ENCODE results near the gene AQP1.

AQP1 gene

GRCh38 chr7:30912986-30913811, 1.5 kb downstream of the AQP1 start:
- TF ChIP-seq FOXM1 (IDR thresholded peaks at IDR 0.05; ENCODE audit: borderline replicate concordance, low read depth) = no peak
- no peak for TF ChIP-seq CEBPB (IDR thresholded peaks at IDR 0.05)
- TF ChIP-seq TEAD4 (IDR thresholded peaks at IDR 0.05) = no peak
- no peak for TF ChIP-seq EP300 (IDR thresholded peaks at IDR 0.05; ENCODE audit: borderline replicate concordance)
- TF ChIP-seq ZBTB7A (IDR thresholded peaks at IDR 0.05; ENCODE audit: low read depth) = no peak
- TF ChIP-seq TCF12 (IDR thresholded peaks at IDR 0.05; ENCODE audit: low read depth) = no peak
- no peak for TF ChIP-seq REST (IDR thresholded peaks at IDR 0.05; ENCODE audit: low read depth)
- TF ChIP-seq EGR1 (IDR thresholded peaks at IDR 0.05) = no peak
- no peak for TF ChIP-seq TAF1 (IDR thresholded peaks at IDR 0.05; ENCODE audit: low read depth)
- no peak for TF ChIP-seq CREB1 (IDR thresholded peaks at IDR 0.05; ENCODE audit: low read depth)
- TF ChIP-seq YY1 (IDR thresholded peaks at IDR 0.05; ENCODE audit: low read depth) = no peak
- TF ChIP-seq, protein P1, sequence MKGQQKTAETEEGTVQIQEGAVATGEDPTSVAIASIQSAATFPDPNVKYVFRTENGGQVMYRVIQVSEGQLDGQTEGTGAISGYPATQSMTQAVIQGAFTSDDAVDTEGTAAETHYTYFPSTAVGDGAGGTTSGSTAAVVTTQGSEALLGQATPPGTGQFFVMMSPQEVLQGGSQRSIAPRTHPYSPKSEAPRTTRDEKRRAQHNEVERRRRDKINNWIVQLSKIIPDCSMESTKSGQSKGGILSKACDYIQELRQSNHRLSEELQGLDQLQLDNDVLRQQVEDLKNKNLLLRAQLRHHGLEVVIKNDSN (IDR thresholded peaks at IDR 0.05) = no peak
- no peak for TF ChIP-seq RAD21 (IDR thresholded peaks at IDR 0.05; ENCODE audit: low read depth)
- TF ChIP-seq MAX (IDR thresholded peaks at IDR 0.05) = no peak
- no peak for TF ChIP-seq NFIC (IDR thresholded peaks at IDR 0.05)

- no peak for TF ChIP-seq TAF1 (IDR thresholded peaks at IDR 0.05; ENCODE audit: low read depth)
- TF ChIP-seq TEAD4 (IDR thresholded peaks at IDR 0.05) = no peak
- no peak for TF ChIP-seq EGR1 (IDR thresholded peaks at IDR 0.05)
- TF ChIP-seq NFIC (IDR thresholded peaks at IDR 0.05) = no peak
- no peak for TF ChIP-seq MAX (IDR thresholded peaks at IDR 0.05)
Observed at GRCh38 chr7:30913821-30914515, 2.3 kb downstream of the AQP1 start.

DNA sequence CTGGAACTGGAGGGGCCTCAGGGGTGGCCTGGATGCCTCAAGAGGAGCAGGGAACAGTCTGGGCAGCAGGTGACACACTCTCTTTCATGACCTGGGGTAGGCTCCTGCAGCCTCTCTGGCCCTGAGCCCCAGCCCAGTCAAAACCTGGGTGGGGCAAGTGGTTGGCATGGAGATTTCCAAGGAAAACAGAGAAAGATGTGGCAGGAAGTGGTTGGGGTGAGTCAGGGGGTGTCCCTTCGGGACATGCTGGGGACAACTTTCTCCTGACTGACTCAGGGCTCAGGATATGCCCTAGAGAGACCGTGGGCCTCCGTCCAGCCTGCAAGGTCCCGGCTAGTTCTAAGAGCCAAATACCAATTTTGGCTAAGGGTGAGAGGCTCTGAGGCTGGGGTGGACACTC, 2.9 kb downstream of the AQP1 start:
- TF ChIP-seq ZBTB7A (IDR thresholded peaks at IDR 0.05; ENCODE audit: low read depth) = no peak
- no peak for TF ChIP-seq TCF12 (IDR thresholded peaks at IDR 0.05; ENCODE audit: low read depth)
- no peak for TF ChIP-seq REST (IDR thresholded peaks at IDR 0.05; ENCODE audit: low read depth)
- TF ChIP-seq FOXM1 (IDR thresholded peaks at IDR 0.05; ENCODE audit: borderline replicate concordance, low read depth) = no peak
- TF ChIP-seq EGR1 (IDR thresholded peaks at IDR 0.05) = no peak
- TF ChIP-seq, protein P1 (IDR thresholded peaks at IDR 0.05) = no peak
- no peak for TF ChIP-seq CEBPB (IDR thresholded peaks at IDR 0.05)
- TF ChIP-seq TAF1 (IDR thresholded peaks at IDR 0.05; ENCODE audit: low read depth) = no peak
- no peak for TF ChIP-seq TEAD4 (IDR thresholded peaks at IDR 0.05)
- no peak for TF ChIP-seq NFIC (IDR thresholded peaks at IDR 0.05)
- TF ChIP-seq EP300 (IDR thresholded peaks at IDR 0.05; ENCODE audit: borderline replicate concordance) = no peak
- no peak for TF ChIP-seq CREB1 (IDR thresholded peaks at IDR 0.05; ENCODE audit: low read depth)
- no peak for TF ChIP-seq RAD21 (IDR thresholded peaks at IDR 0.05; ENCODE audit: low read depth)
- TF ChIP-seq YY1 (IDR thresholded peaks at IDR 0.05; ENCODE audit: low read depth) = no peak
- TF ChIP-seq MAX (IDR thresholded peaks at IDR 0.05) = no peak

DNA sequence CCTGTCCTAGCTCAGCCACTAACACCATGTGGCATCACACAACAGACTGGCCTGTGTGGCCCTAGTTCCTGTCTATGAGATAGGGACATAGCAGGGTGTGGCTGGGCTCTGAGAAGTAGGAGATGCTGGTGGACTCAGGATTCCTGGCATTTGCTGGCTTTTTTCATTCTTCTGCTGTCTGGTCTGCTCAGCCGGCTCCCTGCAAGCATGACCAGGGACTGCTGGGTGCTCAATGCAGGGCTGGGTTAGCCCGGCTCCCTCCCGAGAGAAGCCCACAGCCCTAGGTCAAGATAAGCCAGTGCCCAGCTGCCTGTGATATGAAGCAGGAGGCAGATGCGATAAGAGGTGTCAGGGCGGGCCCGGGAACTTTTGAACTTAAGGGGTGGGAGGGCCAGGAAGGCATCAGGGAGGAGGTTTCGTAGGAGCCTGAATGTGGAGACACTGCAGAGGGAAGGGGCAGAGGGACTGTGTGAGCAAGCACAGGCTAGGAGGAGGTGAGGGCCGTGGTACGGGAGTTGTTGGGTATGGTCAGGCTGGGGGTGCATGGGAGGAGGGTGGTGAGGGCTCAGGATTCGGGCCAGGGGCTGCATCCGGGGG, 3.5 kb downstream of the AQP1 start:
- no peak for TF ChIP-seq ZBTB7A (IDR thresholded peaks at IDR 0.05; ENCODE audit: low read depth)
- no peak for TF ChIP-seq MAX (IDR thresholded peaks at IDR 0.05)
- TF ChIP-seq TEAD4 (IDR thresholded peaks at IDR 0.05) = no peak
- no peak for TF ChIP-seq CREB1 (IDR thresholded peaks at IDR 0.05; ENCODE audit: low read depth)
- TF ChIP-seq REST (IDR thresholded peaks at IDR 0.05; ENCODE audit: low read depth) = no peak
- TF ChIP-seq NFIC (IDR thresholded peaks at IDR 0.05) = no peak
- TF ChIP-seq YY1 (IDR thresholded peaks at IDR 0.05; ENCODE audit: low read depth) = no peak
- TF ChIP-seq FOXM1 (IDR thresholded peaks at IDR 0.05; ENCODE audit: borderline replicate concordance, low read depth) = no peak
- no peak for TF ChIP-seq TCF12 (IDR thresholded peaks at IDR 0.05; ENCODE audit: low read depth)
